OCI-LY7 (cell line): ENCODE measurements around the gene SLC9C2.

ENCODE experiments used
- CTCF ChIP-seq: fragments of 200-600 bp; sonication (generic); conservative IDR thresholded peaks from 2 replicates; pipeline ENCODE4 v1.5.1; 2014; ENCODE audit warnings: mild to moderate bottlenecking, antibody characterized with exemption, low read length, moderate library complexity, mixed read lengths
- EZH2phosphoT487 ChIP-seq: fragments of 200-600 bp; sonication (generic); IDR thresholded peaks from 2 replicates; pipeline ENCODE4 v1.6.1; 2018; ENCODE audit warnings: low read depth, borderline replicate concordance, mild to moderate bottlenecking, mixed run types, antibody characterized with exemption, low read length, moderate library complexity, mixed read lengths

GRCh38 chr1:173523329-173523728 lies 79.5 kb downstream of the SLC9C2 start:
- TF ChIP-seq CTCF (no peak), EZH2phosphoT487 (no peak)
